ENCODE results near the gene FARS2. TPM values are rescaled to one million over a fixed set of nuclear protein-coding genes. Genes with fewer than 3 reads are reported as not detected.
"Not testable (repeated sequence)": the region's sequence is repeated elsewhere in the genome, so short reads cannot be mapped to it uniquely, and the experiment has no call there.

Gene FARS2
- total and polyA plus RNA-seq, 5 experiments from 2014 or later = 13.6 to 39.1 (median 28.1) TPM

GRCh38 chr6:5636210-5637030 is 375.1 kb downstream of the FARS2 start:
- peak overlapping the region in 1 of 10 donors; percentile 75 for H3K27ac Mint-ChIP-seq
- peaks cover 0 to 14% (median 9%) of the 10 kb centered on the region in 9 donors for H3K9me3 Mint-ChIP-seq
- no peaks in the 10 kb centered on the region for H3K27me3 Mint-ChIP-seq
- peaks cover 5 to 9% (median 6%) of the 10 kb centered on the region in 4 donors for H3K4me1 Mint-ChIP-seq
- DNase-seq (no peak), ATAC-seq (no peak)
- POLR2A ChIA-PET = interaction anchor here (0.7 kb wide), 1 partner anchor 24 kb away, joined by 3 read pairs; no protein-coding TSS in a partner anchor
- H3K4me3 Mint-ChIP-seq = no peak overlapping the region
- peaks cover 5 to 19% (median 19%) of the 10 kb centered on the region in 3 donors for H3K36me3 Mint-ChIP-seq

GRCh38 chr6:5637714-5638113 is 376.4 kb downstream of the FARS2 start:
- Mint-ChIP-seq H3K36me3 (peaks cover 5 to 23% (median 20%) of the 10 kb centered on the region in 3 donors), H3K4me3 (no peak overlapping the region), H3K27ac (no peak overlapping the region), H3K27me3 (no peaks in the 10 kb centered on the region), H3K9me3 (peaks cover 0 to 14% (median 9%) of the 10 kb centered on the region in 9 donors), H3K4me1 (peaks cover 2 to 4% (median 3%) of the 10 kb centered on the region in 4 donors)
- no peak for DNase-seq
- POLR2A ChIA-PET = no interaction called here
- ATAC-seq = no peak

DNA sequence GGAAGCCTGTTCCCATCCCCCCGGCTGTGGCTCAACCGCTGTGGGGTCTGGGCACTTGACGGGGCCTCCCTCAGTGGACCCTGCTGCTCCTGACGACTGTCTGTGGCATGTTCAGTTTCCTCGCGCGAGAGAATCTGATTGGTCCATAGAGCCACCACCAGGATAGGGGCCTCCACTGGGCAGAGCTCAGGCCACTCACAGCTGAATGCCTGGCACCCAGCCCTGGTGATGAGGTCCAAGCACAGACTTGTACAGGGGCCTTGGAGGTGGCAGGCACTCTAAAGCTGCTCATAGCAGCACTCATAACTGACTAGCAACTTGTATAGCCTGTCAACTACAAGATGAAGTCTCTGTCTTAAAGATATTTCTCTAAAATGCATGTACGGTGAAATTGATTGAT is 377.4 kb downstream of the FARS2 start:
- H3K27ac Mint-ChIP-seq = no peak overlapping the region
- no peak overlapping the region for H3K4me3 Mint-ChIP-seq
- H3K4me1 Mint-ChIP-seq = peaks cover 0 to 2% (median 0%) of the 10 kb centered on the region in 4 donors
- H3K9me3 Mint-ChIP-seq = peaks cover 0 to 14% (median 9%) of the 10 kb centered on the region in 9 donors
- H3K27me3 Mint-ChIP-seq = no peaks in the 10 kb centered on the region
- POLR2A ChIA-PET = no interaction called here
- DNase-seq (no peak), ATAC-seq (no peak)
- H3K36me3 Mint-ChIP-seq = peaks cover 5 to 22% (median 17%) of the 10 kb centered on the region in 3 donors

DNA sequence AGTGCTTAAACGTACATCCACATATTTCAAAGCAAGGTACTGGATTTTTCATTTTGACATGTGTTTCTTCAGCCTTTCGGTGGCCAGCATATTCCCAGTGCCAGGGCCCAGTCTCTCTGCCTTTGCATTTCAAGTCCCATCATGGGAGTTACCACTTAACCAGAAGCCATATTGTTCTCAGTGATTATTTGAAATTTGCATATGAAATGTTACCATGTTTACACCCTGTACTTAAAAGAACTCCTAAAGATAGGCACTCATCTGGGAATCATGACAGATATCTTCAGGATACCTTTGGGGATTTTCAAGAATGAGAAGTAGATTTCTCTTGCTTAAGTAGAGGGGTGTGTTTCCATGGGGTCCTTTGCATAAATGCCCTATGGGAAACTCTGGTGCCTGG is 377.9 kb downstream of the FARS2 start:
- DNase-seq (no peak), ATAC-seq (no peak)
- Mint-ChIP-seq H3K27ac (no peak overlapping the region), H3K4me3 (no peak overlapping the region), H3K9me3 (peaks cover 0 to 14% (median 9%) of the 10 kb centered on the region in 9 donors), H3K36me3 (peaks cover 5 to 22% (median 17%) of the 10 kb centered on the region in 3 donors), H3K4me1 (peaks cover 0 to 2% (median 0%) of the 10 kb centered on the region in 4 donors), H3K27me3 (no peaks in the 10 kb centered on the region)
- POLR2A ChIA-PET = no interaction called here

- Mint-ChIP-seq H3K4me3 (no peak overlapping the region), H3K27me3 (no peaks in the 10 kb centered on the region), H3K9me3 (peaks cover 0 to 14% (median 9%) of the 10 kb centered on the region in 9 donors), H3K27ac (no peak overlapping the region), H3K36me3 (peaks cover 5 to 22% (median 14%) of the 10 kb centered on the region in 3 donors), H3K4me1 (peaks cover 0 to 2% (median under 1%) of the 10 kb centered on the region in 4 donors)
- DNase-seq (no peak), ATAC-seq (no peak)
- POLR2A ChIA-PET = interaction anchor here (0.9 to 1.4 kb wide), 2 partner anchors 16 to 28 kb away, joined by 3 to 4 read pairs; no protein-coding TSS in a partner anchor
These were observed 379.3 kb downstream of the FARS2 start for GRCh38 chr6:5640614-5641013.

DNA sequence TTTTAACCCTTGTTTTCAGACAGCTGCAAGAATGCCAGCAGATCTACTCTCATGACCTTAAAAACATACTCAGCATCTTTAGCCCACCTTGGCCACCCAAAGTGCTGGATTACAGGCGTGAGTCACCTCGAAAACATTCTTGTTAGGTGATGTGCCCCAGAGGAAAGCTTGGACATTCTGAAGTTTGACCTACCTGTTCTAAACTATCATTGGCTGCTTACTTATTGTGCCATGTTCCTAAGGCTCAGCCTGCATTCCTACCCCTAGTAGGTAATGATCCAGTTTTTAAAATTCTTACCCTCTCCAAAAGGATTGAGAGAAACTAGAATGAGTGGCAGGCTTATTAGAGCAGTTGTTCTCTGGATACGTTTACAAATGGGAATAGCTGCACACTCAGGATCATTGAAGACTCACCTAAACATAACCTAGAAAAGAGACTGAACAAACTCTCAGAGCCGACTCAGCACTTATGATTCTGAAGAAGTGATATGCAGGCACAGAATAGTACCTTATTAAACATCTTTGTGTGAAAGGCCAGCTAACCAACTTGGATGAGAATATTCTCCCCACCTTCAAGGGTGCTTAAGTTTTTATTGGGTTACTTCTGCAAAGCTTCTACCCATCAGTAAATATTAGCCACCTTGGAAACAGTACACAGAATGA is 383.3 kb downstream of the FARS2 start:
- POLR2A ChIA-PET = interaction anchor here (0.6 kb wide), 1 partner anchor 94 kb away, joined by 3 read pairs; no protein-coding TSS in a partner anchor
- Mint-ChIP-seq H3K4me1 (peaks cover 0 to 9% (median 3%) of the 10 kb centered on the region in 4 donors), H3K36me3 (peaks cover 5 to 17% (median 9%) of the 10 kb centered on the region in 3 donors), H3K4me3 (no peak overlapping the region), H3K27me3 (no peaks in the 10 kb centered on the region), H3K9me3 (peaks cover 0 to 14% (median 8%) of the 10 kb centered on the region in 9 donors), H3K27ac (no peak overlapping the region)
- ATAC-seq (no peak), DNase-seq (no peak)

DNA sequence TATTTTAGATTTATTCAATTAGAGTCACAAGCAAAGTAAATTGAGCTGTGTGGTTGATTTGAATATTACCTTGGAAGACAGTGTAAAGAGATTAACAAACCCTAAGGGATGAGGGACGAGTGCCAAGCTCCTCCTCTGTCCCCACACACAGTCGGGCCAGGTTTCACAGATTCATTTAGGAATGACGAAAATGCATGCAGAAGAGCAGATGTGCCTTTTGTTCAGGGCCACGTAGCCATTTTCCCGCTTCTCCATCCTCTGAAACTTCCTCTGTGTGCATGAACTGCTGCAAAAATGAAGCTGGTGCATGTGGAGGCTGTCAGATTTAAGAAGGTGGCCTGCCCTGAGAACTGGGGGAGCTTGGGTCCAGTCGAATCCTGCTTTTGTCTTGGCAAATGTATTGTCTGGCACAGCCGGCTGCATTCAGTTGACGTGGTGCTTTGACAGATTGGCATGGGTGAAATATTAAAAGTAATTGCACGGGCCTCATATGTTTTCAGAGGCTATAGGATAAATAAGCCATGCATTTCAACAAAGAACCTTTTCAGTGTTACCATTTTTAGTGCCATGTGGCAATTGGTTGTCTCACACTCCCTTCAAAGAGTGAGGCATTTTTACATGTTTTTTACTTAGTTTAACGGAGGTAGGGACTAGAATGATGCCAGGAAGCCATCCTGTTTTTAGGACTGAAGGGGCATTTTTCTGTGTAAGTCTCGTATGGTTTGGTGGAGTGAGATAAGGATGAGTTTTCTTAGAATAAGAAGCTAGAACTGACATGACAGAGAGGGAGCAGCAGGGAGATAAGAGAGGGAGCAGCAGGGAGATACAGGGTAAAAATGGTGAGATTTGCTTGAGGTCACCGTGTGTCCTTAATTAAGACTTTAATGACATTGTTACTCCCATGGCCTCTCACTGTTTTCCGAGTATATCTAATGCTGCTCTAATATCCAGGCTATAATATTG is 384.3 kb downstream of the FARS2 start:
- H3K4me1 Mint-ChIP-seq = peaks cover 0 to 9% (median 3%) of the 10 kb centered on the region in 4 donors
- H3K27me3 Mint-ChIP-seq = no peaks in the 10 kb centered on the region
- DNase-seq (no peak), ATAC-seq (no peak)
- peaks cover 0 to 5% (median 4%) of the 10 kb centered on the region in 9 donors for H3K9me3 Mint-ChIP-seq
- H3K27ac Mint-ChIP-seq = no peak overlapping the region
- no peak overlapping the region for H3K4me3 Mint-ChIP-seq
- H3K36me3 Mint-ChIP-seq = peaks cover 5 to 10% (median 9%) of the 10 kb centered on the region in 3 donors
- POLR2A ChIA-PET = no interaction called here

- Mint-ChIP-seq H3K36me3 (peaks cover 0 to 29% (median 28%) of the 10 kb centered on the region in 3 donors), H3K27ac (peak overlapping the region in 1 of 10 donors; percentile 41)
- POLR2A ChIA-PET = interaction anchor here (1.2 to 1.7 kb wide), 2 partner anchors 11 to 12 kb away, joined by 3 to 4 read pairs; no protein-coding TSS in a partner anchor
These were observed 391.3 kb downstream of the FARS2 start for GRCh38 chr6:5652406-5653137.

DNA sequence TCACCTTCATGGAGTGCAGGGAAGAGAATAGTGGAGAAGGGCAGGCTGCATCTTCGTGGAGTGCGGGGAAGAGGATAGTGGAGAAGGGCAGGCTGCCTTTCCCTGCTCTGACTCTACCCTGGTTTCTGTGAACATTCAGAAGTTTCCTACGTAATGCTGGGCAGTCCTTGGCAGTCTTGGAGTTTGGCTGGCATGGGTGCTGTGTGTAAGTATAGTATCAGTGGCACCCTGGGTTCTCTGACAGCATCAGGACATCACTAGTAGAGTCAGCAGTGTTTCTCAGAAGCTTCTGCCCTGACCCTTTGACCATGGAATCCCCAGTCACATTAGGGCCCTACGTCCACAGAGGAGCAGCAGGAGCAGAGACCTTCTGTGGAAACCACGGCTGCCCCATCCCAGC is 392.5 kb downstream of the FARS2 start:
- H3K4me3 Mint-ChIP-seq = no peak overlapping the region
- ATAC-seq (no peak), DNase-seq (no peak)
- no peaks in the 10 kb centered on the region for H3K27me3 Mint-ChIP-seq
- peak overlapping the region in 1 of 10 donors; percentile 73 for H3K27ac Mint-ChIP-seq
- POLR2A ChIA-PET = interaction anchor here (1.2 to 1.3 kb wide), 2 partner anchors 11 to 12 kb away, joined by 3 read pairs; no protein-coding TSS in a partner anchor
- H3K36me3 Mint-ChIP-seq = peaks cover 0 to 33% (median 32%) of the 10 kb centered on the region in 3 donors
- H3K4me1 Mint-ChIP-seq = peaks cover 3 to 11% (median 5%) of the 10 kb centered on the region in 4 donors
- peaks cover 0 to 9% (median 0%) of the 10 kb centered on the region in 9 donors for H3K9me3 Mint-ChIP-seq

More at GRCh38 chr6:5652406-5653137, 391.3 kb downstream of the FARS2 start:
- ATAC-seq (no peak), DNase-seq (no peak)
- Mint-ChIP-seq H3K4me1 (peaks cover 3 to 15% (median 6%) of the 10 kb centered on the region in 4 donors), H3K27me3 (no peaks in the 10 kb centered on the region), H3K4me3 (peak overlapping the region in 1 of 10 donors; percentile 24), H3K9me3 (peaks cover 0 to 9% (median 0%) of the 10 kb centered on the region in 9 donors)

DNA sequence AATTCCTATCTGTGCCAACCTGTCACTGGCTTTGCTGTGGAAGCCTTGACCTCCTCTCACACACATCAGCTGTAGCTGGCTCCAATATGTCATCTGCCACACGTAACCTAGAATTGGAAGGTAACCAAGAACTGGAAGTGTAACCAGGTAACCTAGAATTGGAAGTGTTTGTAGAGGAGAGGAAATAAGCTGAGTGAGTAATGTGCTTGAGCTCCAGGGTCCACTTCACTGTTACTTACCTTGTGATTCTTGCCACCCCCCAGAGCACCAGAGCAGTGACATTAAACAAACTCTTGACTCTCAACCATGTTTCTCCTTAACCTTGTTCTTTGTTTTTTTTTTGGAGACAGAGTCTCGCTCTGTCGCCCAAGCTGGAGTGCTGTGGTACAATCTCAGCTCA is 394.9 kb downstream of the FARS2 start:
- Mint-ChIP-seq H3K36me3 (peaks cover 0 to 37% (median 26%) of the 10 kb centered on the region in 3 donors), H3K9me3 (peaks cover 0 to 9% (median 0%) of the 10 kb centered on the region in 9 donors), H3K27ac (peak overlapping the region in 2 of 10 donors; percentile 30 to 66), H3K4me1 (peaks cover 4 to 25% (median 13%) of the 10 kb centered on the region in 4 donors), H3K27me3 (no peaks in the 10 kb centered on the region), H3K4me3 (peak overlapping the region in 1 of 10 donors; percentile 26)
- POLR2A ChIA-PET = interaction anchor here (1.6 kb wide), 1 partner anchor 16 kb away, joined by 4 read pairs; no protein-coding TSS in a partner anchor
- ATAC-seq (no peak), DNase-seq (no peak)

GRCh38 chr6:5656695-5657094 is 395.4 kb downstream of the FARS2 start:
- not testable (repeated sequence) for H3K9me3 Mint-ChIP-seq, DNase-seq, ATAC-seq, H3K4me3 Mint-ChIP-seq, H3K27ac Mint-ChIP-seq, H3K27me3 Mint-ChIP-seq
- H3K4me1 Mint-ChIP-seq = peaks cover 9 to 25% (median 17%) of the 10 kb centered on the region in 4 donors
- H3K36me3 Mint-ChIP-seq = peaks cover 0 to 35% (median 26%) of the 10 kb centered on the region in 3 donors
- POLR2A ChIA-PET = interaction anchor here (1.6 kb wide), 1 partner anchor 17 kb away, joined by 4 read pairs; no protein-coding TSS in a partner anchor

Data from naive thymus-derived CD8-positive, alpha-beta T cell (primary cell).